Measurements from ENCODE around the gene KRTAP17-1. TPM values are rescaled to one million over a fixed set of nuclear protein-coding genes. Genes with fewer than 3 reads are reported as not detected.

Gene KRTAP17-1
- total RNA-seq, 1 donor from 2014 or later = not detected

GRCh38 chr17:41318231-41318630 lies 2.7 kb upstream of the KRTAP17-1 start:
- H3K9me3 Mint-ChIP-seq (ENCODE audit: unreplicated experiment) = no peaks in the 10 kb centered on the region
- peaks cover 3% of the 10 kb centered on the region for H3K36me3 Mint-ChIP-seq (ENCODE audit: low read depth, unreplicated experiment)
- H3K27me3 Mint-ChIP-seq (ENCODE audit: unreplicated experiment) = no peaks in the 10 kb centered on the region
- H3K27ac Mint-ChIP-seq (ENCODE audit: unreplicated experiment) = no peak overlapping the region
- no peak for TF ChIP-seq CTCF (IDR thresholded peaks at IDR 0.05; ENCODE audit: unreplicated experiment)
- DNase-seq (ENCODE audit: low spot score) = no peak
- H3K4me3 Mint-ChIP-seq (ENCODE audit: unreplicated experiment) = no peak overlapping the region
- H3K4me1 Mint-ChIP-seq (ENCODE audit: unreplicated experiment) = no peaks in the 10 kb centered on the region

DNA sequence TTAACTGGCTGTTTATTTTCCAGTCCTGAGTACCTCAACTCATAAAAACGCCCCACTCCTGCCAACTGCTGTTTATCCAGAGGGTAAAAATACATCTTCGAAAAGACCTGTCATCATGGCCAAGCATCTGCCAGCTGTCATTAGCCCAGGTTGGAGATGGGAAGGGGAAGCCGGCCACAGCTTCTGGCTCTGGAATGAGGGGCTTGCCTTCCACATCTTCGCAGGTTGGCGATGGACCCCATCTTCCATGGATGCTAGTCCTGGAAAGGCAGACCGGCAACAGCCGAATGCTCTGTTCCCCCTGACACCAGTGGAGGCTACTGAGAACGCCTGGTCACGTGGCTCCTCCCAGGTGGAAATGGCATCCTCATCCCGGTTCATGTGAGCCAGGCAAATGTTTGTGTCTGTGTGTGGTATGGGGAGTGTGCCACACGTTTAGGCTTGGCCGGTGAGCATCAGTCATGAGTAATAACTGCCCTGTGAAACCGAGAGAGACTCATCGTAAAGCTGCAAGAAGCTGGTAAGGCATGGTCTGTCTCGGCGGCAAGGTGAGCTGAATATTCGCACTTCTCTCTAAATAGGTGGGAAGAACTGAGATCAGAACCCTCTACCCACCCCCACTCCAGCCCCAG lies 420 bp upstream of the KRTAP17-1 start:
- H3K4me3 Mint-ChIP-seq (ENCODE audit: unreplicated experiment) = no peak overlapping the region
- no peak for TF ChIP-seq CTCF (IDR thresholded peaks at IDR 0.05; ENCODE audit: unreplicated experiment)
- H3K9me3 Mint-ChIP-seq (ENCODE audit: unreplicated experiment) = no peaks in the 10 kb centered on the region
- no peak overlapping the region for H3K27ac Mint-ChIP-seq (ENCODE audit: unreplicated experiment)
- H3K36me3 Mint-ChIP-seq (ENCODE audit: low read depth, unreplicated experiment) = no peaks in the 10 kb centered on the region
- no peaks in the 10 kb centered on the region for H3K4me1 Mint-ChIP-seq (ENCODE audit: unreplicated experiment)
- no peak for DNase-seq (ENCODE audit: low spot score)
- H3K27me3 Mint-ChIP-seq (ENCODE audit: unreplicated experiment) = no peaks in the 10 kb centered on the region

GRCh38 chr17:41311111-41311510 lies 4.4 kb downstream of the KRTAP17-1 start:
- H3K27ac Mint-ChIP-seq (ENCODE audit: unreplicated experiment) = no peak overlapping the region
- H3K4me1 Mint-ChIP-seq (ENCODE audit: unreplicated experiment) = peaks cover 15% of the 10 kb centered on the region
- no peak for DNase-seq (ENCODE audit: low spot score)
- peaks cover 8% of the 10 kb centered on the region for H3K27me3 Mint-ChIP-seq (ENCODE audit: unreplicated experiment)
- no peak overlapping the region for H3K4me3 Mint-ChIP-seq (ENCODE audit: unreplicated experiment)
- no peak for TF ChIP-seq CTCF (IDR thresholded peaks at IDR 0.05; ENCODE audit: unreplicated experiment)
- H3K9me3 Mint-ChIP-seq (ENCODE audit: unreplicated experiment) = no peaks in the 10 kb centered on the region
- H3K36me3 Mint-ChIP-seq (ENCODE audit: low read depth, unreplicated experiment) = peaks cover 6% of the 10 kb centered on the region

- Mint-ChIP-seq H3K27me3 (ENCODE audit: unreplicated experiment) (peaks cover 8% of the 10 kb centered on the region), H3K36me3 (ENCODE audit: low read depth, unreplicated experiment) (peaks cover 6% of the 10 kb centered on the region), H3K9me3 (ENCODE audit: unreplicated experiment) (no peaks in the 10 kb centered on the region), H3K4me3 (ENCODE audit: unreplicated experiment) (no peak within 1 kb of the TSS), H3K4me1 (ENCODE audit: unreplicated experiment) (peaks cover 15% of the 10 kb centered on the region), H3K27ac (ENCODE audit: unreplicated experiment) (no peak within 1 kb of the TSS)
- TF ChIP-seq CTCF (IDR thresholded peaks at IDR 0.05; ENCODE audit: unreplicated experiment) = no peak
- DNase-seq (ENCODE audit: low spot score) = no peak
Observed at GRCh38 chr17:41308918-41309359, 6.6 kb downstream of the KRTAP17-1 start, which contains the start of gene KRTAP16-1. Gene KRTAP16-1 (minus strand): TSS chr17:41309309. CDS start chr17:41309253, 56 bp downstream.

GRCh38 chr17:41308251-41308917 lies 7.1 kb downstream of the KRTAP17-1 start:
- no peak for DNase-seq (ENCODE audit: low spot score)
- Mint-ChIP-seq H3K27ac (ENCODE audit: unreplicated experiment) (no peak overlapping the region), H3K4me3 (ENCODE audit: unreplicated experiment) (no peak overlapping the region), H3K27me3 (ENCODE audit: unreplicated experiment) (peaks cover 8% of the 10 kb centered on the region), H3K36me3 (ENCODE audit: low read depth, unreplicated experiment) (peaks cover 6% of the 10 kb centered on the region), H3K9me3 (ENCODE audit: unreplicated experiment) (no peaks in the 10 kb centered on the region), H3K4me1 (ENCODE audit: unreplicated experiment) (peaks cover 15% of the 10 kb centered on the region)
- TF ChIP-seq CTCF (IDR thresholded peaks at IDR 0.05; ENCODE audit: unreplicated experiment) = no peak

Data from endothelial cell (in vitro differentiated cells).